ENCODE measurements around the gene TMEM69. TPM values are rescaled to one million over a fixed set of nuclear protein-coding genes. Genes with fewer than 3 reads are reported as not detected.

Gene TMEM69
- total and polyA plus RNA-seq, 2 of the 8 experiments (the other 6 are each of a cell fraction or from before 2014, with no cell fraction given) = 39.0 to 123 TPM

DNA sequence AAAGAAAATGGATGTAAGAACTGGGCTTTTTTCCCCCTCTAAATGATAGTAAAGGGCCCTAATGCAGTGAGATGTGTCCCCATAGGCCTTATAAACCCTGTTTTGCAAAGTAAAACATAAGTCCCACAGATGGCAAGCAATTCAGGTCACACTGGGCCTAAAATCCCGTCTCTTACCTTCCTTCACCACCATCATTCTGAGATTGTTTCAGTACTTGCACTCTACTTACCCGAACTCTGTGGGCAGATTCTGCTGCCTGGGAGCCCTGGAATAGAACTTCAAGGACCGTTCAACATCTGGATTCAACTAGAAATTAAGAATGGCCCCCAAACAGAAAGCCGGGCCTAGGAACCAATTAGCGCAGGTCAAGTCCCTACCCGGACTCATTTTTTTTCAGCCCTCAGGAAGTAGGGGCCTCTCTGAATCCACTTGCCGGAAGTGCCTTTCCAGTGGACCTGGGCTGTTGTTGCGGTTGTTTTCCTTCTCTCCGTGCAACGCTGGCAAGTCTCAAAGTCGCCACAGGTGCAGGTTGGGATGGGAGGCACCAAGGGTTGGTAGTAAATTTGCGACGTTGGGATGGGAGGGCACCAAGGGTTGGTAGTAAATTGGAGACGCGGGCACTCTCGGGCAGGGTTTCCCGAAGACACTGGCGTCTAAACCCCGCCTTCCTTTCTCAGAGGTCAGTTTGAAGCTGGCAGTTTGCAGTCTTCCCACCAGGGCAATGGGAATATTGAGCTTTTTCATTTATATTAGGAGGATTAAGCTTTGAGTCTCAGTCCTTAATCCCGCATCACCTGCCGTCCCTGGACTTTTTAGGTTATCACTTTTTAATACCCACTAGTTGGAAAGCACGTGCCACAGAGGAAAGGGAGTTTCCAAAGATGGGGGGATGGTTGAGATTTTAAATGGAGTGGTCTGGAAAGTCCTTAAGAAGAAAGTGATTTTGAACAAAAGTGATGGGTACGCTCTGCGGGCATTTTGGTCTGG is at the start of gene TMEM69 (continued):
- no peak for TF ChIP-seq CHD7 (IDR thresholded peaks at IDR 0.05; ENCODE audit: insufficient replicate concordance, low read length)
- TF ChIP-seq FOSL1 (IDR thresholded peaks at IDR 0.05; ENCODE audit: insufficient read depth, low read depth, low read length) = no peak
- TF ChIP-seq BACH1 (IDR thresholded peaks at IDR 0.05; ENCODE audit: low read length) = no peak
- peak; percentile 77 for TF ChIP-seq ASH2L (IDR thresholded peaks at IDR 0.05; ENCODE audit: low read length)
- TF ChIP-seq KDM5A (IDR thresholded peaks at IDR 0.05; ENCODE audit: low read length) = peak; percentile 78
- peak; percentile 80 for TF ChIP-seq ATF2 (IDR thresholded peaks at IDR 0.05; ENCODE audit: low read length)
- no peak for TF ChIP-seq EZH2 (IDR thresholded peaks at IDR 0.05; ENCODE audit: low read depth, low read length, severe bottlenecking)
